ENCODE measurements around the gene KCNIP3. TPM values are rescaled to one million over a fixed set of nuclear protein-coding genes. Genes with fewer than 3 reads are reported as not detected.

The KCNIP3 gene
- total and polyA plus RNA-seq, 4 donors = 0.26 to 1.1 (median 0.62) TPM

- TF ChIP-seq RAD21 (IDR thresholded peaks at IDR 0.05) (no peak), HNF4A (conservative IDR thresholded peaks at IDR 0.05) (no peak), FOXA2 (IDR thresholded peaks at IDR 0.05) (no peak), EGR1 (IDR thresholded peaks at IDR 0.05; ENCODE audit: low read depth in 2 of 2) (no peak), JUND (IDR thresholded peaks at IDR 0.05) (no peak)
These were observed 5.9 kb upstream of the KCNIP3 start (continued) for GRCh38 chr2:95291222-95291621.

- 91% methylated on average over 9 of the region's 9 CpGs for WGBS
- no peak for DNase-seq (ENCODE audit: low spot score)
- TF ChIP-seq JUND (IDR thresholded peaks at IDR 0.05) (no peak), GABPA (IDR thresholded peaks at IDR 0.05 in 1 of 2, conservative IDR thresholded peaks at IDR 0.05 in 1 of 2) (no peak), RXRA (IDR thresholded peaks at IDR 0.05) (no peak), TAF1 (conservative IDR thresholded peaks at IDR 0.05) (no peak), REST (IDR thresholded peaks at IDR 0.05) (no peak), YY1 (IDR thresholded peaks at IDR 0.05) (no peak)
- Histone ChIP-seq H3K27me3 (ENCODE audit: control insufficient read depth in 4 of 4, insufficient read depth in 4 of 4, low read length in 3 of 4) (no peaks in the 10 kb centered on the region), H3K4me1 (ENCODE audit: control insufficient read depth in 4 of 4, insufficient read depth in 4 of 4, low read length in 3 of 4) (peaks cover 0 to 3% (median 0%) of the 10 kb centered on the region in 4 donors), H3K9ac (ENCODE audit: low read depth in 1 of 2, low read length in 2 of 2) (no peak overlapping the region), H3K9me3 (ENCODE audit: control insufficient read depth in 4 of 4, low read length in 3 of 4) (peaks cover 0 to 7% (median 5%) of the 10 kb centered on the region in 4 donors), H3K4me3 (ENCODE audit: low read depth in 1 of 3, low read length in 3 of 3) (no peak overlapping the region), H3K36me3 (ENCODE audit: control insufficient read depth in 4 of 4, insufficient read depth in 3 of 4, low read depth in 1 of 4, low read length in 3 of 4) (no peaks in the 10 kb centered on the region), H3K27ac (ENCODE audit: low read depth in 1 of 2, low read length in 2 of 2) (no peak overlapping the region)
These were observed 4.4 kb upstream of the KCNIP3 start for GRCh38 chr2:95292623-95293260.

- 90% methylated on average over 19 of the region's 19 CpGs for WGBS
- Histone ChIP-seq H3K9me3 (ENCODE audit: control insufficient read depth in 4 of 4, low read length in 3 of 4) (peaks cover 0 to 7% (median 5%) of the 10 kb centered on the region in 4 donors), H3K27me3 (ENCODE audit: control insufficient read depth in 4 of 4, insufficient read depth in 4 of 4, low read length in 3 of 4) (no peaks in the 10 kb centered on the region), H3K4me1 (ENCODE audit: control insufficient read depth in 4 of 4, insufficient read depth in 4 of 4, low read length in 3 of 4) (peaks cover 0 to 3% (median 0%) of the 10 kb centered on the region in 4 donors), H3K4me3 (ENCODE audit: low read depth in 1 of 3, low read length in 3 of 3) (no peak overlapping the region), H3K36me3 (ENCODE audit: control insufficient read depth in 4 of 4, insufficient read depth in 3 of 4, low read depth in 1 of 4, low read length in 3 of 4) (no peaks in the 10 kb centered on the region), H3K9ac (ENCODE audit: low read depth in 1 of 2, low read length in 2 of 2) (no peak overlapping the region), H3K27ac (ENCODE audit: low read depth in 1 of 2, low read length in 2 of 2) (no peak overlapping the region)
- DNase-seq (ENCODE audit: low spot score) = no peak
- TF ChIP-seq YY1 (IDR thresholded peaks at IDR 0.05) (no peak), HNF4G (IDR thresholded peaks at IDR 0.05) (no peak), SP1 (IDR thresholded peaks at IDR 0.05) (no peak), RXRA (IDR thresholded peaks at IDR 0.05) (no peak), TAF1 (conservative IDR thresholded peaks at IDR 0.05) (no peak), GABPA (IDR thresholded peaks at IDR 0.05 in 1 of 2, conservative IDR thresholded peaks at IDR 0.05 in 1 of 2) (no peak), FOXA1 (IDR thresholded peaks at IDR 0.05) (no peak), EGR1 (IDR thresholded peaks at IDR 0.05; ENCODE audit: low read depth in 2 of 2) (no peak), JUND (IDR thresholded peaks at IDR 0.05) (no peak), FOXA2 (IDR thresholded peaks at IDR 0.05) (no peak)
These were observed 2.4 kb upstream of the KCNIP3 start for GRCh38 chr2:95294579-95295250.

Data from liver (tissue), 9 donors.